ENCODE results near the gene SDR42E2.
"Not testable (repeated sequence)": the region's sequence is repeated elsewhere in the genome, so short reads cannot be mapped to it uniquely, and the experiment has no call there.

Gene SDR42E2

DNA sequence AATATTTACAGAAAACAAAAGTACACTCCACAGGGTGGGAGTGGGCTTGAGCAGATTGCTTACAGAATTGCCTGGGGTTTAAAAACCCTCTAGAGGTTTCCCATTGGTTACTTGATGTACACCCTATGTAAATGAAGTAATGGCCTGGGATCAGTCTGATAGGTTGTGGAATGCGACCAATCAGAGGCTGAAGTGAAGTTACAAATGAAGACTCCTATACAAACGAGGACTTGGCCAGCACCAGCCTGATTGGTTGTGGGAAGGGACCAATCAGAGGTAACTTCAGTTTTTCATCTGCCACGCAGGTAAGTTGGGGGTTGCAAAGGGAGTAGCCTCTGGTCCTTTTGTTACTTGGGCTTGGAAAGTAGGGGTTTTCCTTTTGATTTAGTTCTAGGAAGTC, 52.6 kb downstream of the SDR42E2 start:
- no peak for DNase-seq

DNA sequence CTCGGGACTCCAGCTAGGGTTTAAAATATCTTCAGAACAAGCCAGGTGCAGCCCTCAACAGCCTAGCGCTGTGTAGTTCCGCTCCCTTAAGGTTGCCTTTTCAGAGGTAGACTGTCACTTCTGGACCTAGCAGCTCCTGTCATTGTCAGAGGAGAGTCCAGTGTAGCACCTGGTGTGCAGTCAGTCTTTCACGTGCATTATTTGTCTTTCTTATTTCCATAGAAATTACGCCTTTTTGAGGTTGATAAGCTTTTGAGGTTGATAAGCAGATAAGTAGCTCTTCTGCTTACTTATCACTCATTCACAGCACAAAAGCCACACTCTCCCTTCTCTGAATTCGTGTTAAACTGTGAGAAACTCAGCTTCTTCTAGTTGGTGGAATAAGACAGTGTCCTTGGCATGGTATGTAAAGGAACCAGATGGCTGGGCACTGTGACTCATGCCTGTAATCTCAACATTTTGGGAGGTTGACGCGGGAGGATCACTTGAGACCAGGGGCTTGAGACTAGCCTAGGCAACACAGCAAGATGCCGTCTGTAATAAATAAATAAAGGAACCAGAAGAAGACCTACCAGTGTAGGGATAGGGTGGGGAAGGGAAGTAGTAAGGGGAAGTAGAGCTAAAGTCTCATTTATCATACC, 54.0 kb downstream of the SDR42E2 start:
- peak; percentile 95 for DNase-seq

DNA sequence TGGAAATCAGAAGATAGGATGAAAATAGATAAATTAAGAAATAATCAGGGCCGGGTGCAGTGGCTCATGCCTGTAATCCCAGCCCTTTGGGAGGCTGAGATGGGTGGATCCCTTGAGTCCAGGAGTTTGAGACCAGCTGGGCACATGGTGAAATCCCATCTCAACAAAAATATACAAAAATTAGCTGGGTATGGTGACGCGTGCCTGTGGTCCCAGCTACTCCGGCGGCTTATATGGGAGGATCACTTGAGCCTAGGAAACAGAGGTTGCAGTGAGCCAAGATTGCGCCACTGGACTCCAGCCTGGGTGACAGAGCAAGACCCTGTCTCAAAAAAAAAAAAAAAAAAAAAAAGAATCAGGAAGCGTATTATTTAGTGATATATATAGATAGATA, 54.5 kb downstream of the SDR42E2 start:
- not testable (repeated sequence) for DNase-seq

DNA sequence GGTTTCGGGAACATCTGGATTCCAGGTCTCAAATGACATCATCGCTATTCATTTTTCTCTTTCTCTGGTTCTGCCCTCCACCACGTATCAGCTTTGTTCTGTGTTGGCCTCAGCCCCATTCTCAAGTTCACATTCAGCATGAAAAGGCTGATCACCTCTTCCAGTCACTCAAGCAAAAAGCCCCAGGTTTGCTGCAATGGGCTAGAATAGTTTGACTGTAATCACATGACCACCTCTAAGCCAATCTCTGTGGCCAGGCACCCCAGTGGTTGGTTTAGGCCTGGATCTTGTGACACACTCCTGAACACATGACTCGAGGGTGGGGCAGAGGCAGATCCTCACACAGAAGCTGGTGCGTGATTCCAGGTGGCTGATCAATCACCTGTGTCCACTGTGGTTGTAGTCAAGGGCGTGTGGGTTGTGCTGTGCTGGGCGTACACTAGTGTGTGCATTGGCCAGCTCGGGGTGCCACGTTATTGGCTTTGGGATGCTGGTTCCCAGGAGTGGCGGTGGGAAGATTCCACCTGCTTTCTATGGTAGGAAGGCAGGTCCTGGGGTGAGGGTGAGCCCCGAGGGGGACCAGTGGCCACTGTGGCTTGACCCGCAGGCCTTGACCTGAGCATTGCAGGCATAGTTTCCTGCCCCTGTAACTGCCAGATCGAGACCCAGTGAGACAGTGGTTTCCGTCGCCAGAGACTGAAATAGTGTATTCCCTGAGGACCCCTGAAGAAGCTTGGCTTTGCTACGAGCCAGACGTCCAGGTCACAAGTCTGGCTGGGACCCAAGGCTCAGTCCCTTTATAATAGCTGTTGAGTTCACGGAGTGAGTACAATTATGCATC, 55.8 kb downstream of the SDR42E2 start:
- no peak for DNase-seq

DNA sequence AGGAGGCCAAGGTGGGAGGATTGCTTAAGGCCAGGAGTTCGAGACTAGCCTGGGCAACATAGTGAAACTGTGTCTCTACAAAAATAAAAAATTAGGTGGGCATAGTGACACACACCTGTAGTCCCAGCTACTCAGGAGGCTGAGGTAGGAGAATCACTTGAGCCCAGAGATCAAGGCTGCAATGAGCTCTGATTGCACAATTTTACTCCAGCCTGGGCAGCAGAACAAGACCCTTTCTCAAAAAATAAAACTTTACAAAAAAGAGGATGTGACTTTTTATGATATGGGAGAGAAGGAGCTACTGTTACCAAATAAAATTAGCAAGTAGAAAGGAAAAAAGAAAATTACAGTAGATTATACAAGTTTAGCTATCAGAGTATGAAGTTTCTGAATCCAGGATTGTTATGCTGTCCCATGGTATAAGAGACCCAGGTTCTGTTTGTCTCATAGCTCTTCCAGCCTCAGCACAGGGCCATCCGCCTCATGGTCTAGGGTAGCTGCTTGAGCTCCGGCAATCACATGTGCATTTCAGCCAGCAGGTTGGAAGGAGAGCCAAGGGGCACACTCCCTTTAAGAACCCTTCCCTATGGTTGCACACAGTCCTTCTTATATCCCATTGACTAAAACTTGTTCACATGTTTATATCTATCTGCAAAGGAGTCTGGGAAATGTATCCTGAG, 57.2 kb downstream of the SDR42E2 start:
- DNase-seq: no peak

DNA sequence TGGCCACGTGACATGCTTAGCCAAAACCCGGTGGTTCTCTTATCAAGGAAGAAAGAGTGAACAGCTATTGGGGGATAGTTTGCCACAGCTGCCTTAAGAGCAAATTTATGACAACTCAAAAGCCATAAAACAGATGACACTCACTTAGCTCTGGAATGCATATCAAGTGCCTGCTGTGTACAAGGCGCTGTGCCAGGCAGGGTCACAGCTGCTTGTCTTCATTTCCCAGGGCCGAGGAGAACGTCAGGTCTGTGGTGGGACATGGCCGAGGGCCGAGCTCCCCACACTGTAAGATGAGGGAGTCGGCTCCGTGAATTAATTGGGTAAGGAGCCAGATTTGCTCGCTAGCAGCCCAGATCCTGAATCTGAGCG, 57.7 kb downstream of the SDR42E2 start:
- DNase-seq: no peak

DNA sequence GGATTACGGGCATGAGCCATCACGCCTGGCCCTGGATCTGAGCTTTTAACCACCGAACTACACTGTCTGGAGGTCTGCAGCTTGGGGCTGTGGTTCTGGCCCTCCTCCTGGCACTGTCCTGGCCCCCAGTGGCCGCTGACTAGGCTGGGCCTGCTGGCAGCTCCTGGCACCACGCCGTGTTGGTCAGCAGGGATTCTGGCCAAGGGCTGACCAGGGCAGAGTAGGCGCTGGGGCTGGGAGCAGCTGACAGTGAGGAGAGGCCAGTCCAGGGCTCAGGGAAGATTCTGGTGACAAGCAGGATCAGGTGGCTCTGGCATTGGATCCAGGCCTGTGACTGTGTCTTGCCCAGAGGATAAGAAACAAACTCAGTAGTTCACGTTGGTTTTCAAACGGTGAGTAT, 58.4 kb downstream of the SDR42E2 start:
- no peak for DNase-seq

DNA sequence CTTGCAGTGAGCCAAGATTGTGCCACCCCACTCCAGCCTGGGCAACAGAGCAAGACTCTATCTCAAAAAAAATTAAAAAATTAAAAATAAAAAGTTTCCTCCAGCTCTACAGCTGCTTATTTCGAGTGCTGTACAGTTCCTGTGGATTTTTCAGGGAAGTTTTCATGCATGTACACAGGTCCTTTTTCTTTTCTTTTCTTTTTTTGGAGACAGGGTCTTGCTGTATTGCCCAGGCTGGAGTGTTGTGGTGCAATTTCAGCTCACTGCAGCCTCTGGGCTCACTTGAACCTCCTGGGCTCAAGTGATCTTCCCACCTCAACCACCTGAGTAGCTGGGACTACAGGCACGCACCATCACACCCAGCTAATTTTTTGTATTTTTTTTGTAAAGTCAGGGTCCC, 59.7 kb downstream of the SDR42E2 start:
- DNase-seq: no peak

DNA sequence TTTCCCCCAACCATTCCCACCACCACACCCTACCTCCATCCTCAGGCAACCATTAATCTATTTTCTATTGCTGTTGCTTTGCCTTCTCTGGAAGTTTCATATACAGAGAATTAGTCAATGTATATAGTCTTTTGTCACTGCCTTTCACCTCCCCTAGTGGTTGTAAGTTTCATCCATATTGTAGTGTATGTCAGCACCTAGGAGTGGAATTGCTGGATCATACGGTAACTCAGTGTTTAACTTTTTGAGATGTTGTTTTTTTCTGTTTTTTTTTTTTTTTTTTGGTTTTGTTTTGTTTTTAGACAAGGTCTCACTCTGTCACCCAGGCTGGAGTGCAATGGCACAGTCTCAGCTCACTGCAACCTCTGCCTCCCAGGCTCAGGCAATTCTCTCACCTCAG, 60.7 kb downstream of the SDR42E2 start:
- no peak for DNase-seq

DNA sequence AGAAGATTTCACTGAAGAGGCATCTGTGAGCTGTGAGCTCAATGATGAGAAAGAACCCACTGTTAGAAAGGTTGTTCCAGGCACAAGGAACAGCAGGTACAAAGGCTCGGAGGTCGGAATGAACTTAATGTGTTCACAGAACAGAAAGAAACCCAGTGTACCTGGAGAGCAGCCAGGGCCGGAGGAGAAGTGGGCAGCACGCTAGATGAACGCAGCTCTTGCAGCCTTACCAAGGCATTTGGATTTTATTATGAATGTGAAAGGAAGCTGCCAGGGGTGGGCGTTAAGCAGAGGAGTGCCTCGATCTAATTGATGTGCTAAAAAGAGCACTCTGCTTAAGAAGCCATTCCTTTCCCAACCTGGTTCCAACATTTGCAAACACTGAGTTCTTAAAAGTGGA, 62.8 kb downstream of the SDR42E2 start:
- DNase-seq: no peak

DNA sequence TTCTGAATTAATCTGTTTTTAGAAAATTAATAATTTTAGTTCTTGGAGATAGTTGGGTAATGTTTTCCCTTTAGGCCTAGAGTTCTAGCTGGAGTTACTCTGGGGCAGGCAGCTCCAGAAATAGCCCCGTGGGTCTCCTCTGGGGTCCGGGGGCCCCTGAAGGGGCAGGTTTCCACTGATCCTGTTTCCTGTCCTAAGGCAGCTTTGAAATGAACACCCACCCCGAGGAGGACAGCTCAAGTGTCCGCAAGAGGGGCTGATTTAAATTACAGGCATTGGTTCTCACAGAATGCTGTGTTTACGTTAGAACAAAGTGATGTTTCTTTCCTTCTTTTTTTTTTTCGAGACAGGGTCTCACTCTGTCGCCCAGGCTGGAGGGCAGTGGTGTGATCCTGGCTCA, 67.6 kb downstream of the SDR42E2 start:
- DNase-seq: no peak

DNA sequence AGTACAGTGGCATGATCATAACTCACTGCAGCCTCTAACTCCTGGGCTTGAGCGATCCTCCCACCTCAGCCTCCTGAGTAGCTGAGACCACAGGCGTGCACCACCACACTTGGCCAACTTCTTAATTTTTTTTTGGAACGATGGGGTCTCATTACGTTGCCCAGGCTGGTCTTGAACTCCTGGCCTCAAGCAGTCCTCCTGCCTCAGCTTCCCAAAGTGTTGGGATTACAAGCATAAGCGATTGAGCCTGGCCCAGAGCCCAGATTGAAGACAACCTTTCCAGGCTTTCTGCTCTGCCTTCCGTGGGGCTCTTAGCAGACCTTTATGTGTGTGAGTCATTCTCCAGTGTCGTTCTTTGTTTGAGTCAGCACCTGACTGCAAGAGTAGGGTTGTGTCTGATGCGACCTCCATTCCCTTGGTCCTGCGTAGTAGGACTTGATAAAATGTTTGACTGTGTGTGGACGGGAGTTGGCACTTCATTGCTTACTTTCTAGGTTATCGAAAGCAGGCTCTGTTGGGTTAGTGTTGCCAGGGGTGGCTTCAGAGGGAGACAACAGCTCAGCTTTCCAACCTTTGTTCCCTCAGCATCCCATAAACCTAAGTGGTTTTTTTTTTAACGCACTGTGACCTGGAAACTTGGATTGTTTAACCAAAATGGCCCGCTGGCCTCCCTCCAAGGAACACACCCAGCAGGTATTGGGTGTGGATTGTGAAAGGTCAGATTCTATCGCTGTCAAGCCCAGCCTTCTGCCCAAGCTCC, 70.2 kb downstream of the SDR42E2 start:
- no peak for DNase-seq

DNA sequence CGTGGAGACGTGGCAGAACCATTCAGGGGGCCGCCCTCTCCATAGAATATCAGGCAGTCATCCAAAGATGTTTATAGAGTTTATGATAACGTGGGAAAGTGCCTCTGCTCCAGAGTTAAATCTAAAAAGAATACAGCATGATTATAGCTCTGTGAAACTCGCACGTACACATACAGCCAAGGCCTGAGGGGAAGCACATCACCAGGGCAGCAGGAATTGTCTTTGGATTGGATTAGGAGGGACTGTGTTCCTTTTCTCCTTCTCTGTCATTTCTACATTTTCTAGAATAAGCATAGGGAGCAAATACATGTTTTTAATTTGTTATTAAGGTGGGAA, 70.7 kb downstream of the SDR42E2 start:
- DNase-seq: no peak

DNA sequence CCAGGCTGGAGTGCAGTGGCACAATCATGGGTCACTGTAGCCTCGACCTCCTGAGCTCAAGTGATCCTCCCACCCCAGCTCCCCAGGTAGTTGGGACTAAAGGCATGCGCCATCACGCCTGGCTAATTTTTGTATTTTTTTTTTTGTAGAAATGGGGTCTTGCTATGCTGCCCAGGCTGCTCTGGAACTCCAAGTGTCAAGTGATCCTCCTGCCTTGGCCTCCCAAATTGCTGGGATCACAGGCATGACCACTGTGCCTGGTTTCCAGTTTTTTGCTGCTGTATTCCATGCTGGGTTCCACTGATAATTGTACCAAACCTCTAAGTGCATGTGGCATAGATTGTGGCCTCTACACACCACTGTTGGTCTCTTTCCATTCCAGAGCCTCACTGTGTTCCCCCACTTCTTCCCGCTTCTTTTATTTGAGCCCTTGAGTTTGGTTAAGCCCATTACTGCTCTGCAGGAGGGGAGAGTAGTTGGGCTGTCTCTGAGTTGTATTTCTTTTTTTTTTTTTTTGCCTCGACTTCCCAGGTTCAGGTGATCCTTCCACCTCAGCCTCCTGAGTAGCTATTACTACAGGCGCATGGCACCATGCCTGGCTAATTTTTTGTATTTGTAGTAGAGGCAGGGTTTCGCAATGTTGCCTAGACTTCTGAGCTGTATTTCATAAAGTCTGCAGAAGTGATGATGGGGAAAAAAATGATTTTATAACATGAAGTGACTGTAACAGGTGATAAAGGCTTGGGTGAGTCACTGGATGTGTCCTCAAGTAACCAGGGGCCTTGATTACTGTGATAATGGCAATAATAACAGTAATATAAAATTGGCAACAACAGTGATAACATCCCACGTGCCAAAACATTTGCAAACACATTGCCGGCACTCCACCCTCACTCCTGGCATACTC, 73.8 kb downstream of the SDR42E2 start:
- no peak for DNase-seq

DNA sequence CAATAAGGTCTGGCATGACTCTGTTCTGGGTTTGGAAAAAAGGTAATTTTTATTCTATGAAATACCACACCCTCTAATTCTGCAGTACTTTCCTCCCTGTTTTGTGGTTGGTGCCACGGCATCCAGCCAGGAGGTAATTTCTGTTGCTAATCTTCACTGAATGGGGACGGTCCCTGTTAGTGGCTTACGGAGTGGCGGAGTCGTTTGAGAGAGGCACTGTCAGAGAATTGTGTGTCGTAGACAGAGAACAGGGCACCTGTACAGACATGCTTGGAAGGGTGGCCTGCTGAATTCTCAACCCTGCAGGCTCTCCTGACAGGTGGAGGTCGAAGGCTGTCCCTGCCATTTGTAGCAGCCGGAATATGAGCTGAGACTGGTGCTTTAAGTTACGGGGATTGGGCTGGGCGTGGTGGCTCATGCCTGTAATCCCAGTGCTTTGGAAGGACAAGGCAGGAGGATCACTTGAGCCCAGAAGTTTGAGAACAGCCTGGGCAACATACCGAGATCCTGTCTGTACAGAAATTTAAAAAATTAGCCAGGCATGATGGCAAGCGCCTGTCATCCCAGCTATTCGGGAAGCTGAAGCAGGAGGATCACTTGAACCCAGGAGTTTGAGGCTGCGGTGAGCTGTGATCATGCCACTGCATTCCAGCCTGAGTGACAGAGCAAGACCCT, 77.0 kb downstream of the SDR42E2 start:
- DNase-seq: no peak

DNA sequence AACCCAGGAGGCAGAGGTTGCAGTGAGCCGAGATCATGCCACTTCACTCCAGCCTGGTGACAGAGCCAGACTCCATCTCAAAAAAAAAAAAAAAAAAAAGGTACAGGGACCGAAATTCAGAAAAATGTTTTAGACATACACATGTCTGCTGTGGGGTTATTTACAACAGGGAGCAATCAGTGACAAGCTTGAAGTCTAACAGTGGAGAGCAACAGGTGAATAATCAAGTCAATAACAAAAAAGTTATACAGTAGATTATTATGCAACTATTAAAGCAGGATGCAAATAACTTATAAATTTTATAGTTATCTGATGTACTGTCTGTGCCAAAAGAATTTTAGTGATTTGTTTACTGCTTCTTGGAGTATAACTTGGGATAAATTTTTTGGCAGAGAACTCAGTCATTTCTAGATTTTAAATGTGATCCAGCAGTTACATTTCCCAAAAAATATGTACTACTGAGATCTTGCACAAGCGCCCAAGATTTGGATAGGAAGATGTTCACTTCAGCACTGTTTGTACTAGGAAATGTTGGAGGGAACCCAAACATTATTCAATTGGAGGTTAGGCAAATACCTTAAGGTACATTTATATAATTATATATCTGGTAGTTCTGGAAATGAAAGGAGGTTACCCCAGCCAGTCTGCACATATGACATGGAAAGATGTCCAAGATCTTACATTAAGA, 77.9 kb downstream of the SDR42E2 start:
- no peak for DNase-seq

Measured in GF-D8 (cell line).